GM12891 (cell line): Measurements from ENCODE around the gene DYNC2H1.

ENCODE experiments used
- DNase-seq: peaks from one replicate; pipeline ENCODE4 v3.0.0; 2011; ENCODE audit warnings: low spot score; ENCODE audit not compliant: insufficient read length
- FAIRE-seq: peaks from 2 replicates; lab custom pipeline; 2011; peaks lifted over from hg19 to GRCh38; lab: Jason Lieb, UNC
- PAX5 ChIP-seq: IDR thresholded peaks from 2 replicates; pipeline ENCODE4 v1.6.1; 2011; ENCODE audit warnings: low read length, moderate library complexity, mild to moderate bottlenecking; ENCODE audit not compliant: insufficient read depth, severe bottlenecking
- POLR2A ChIP-seq: IDR thresholded peaks from 2 replicates; pipeline ENCODE4 v1.6.1; 2011; ENCODE audit warnings: low read depth, low read length, control low read depth
- POLR2AphosphoS5 ChIP-seq: IDR thresholded peaks from 2 replicates; pipeline ENCODE4 v1.6.1; 2011; ENCODE audit warnings: low read depth, low read length, control low read depth
- POU2F2 ChIP-seq: IDR thresholded peaks from 2 replicates; pipeline ENCODE4 v1.6.1; 2011; ENCODE audit warnings: low read depth, mild to moderate bottlenecking, control low read depth, low read length, moderate library complexity
- SPI1 ChIP-seq: IDR thresholded peaks from 2 replicates; pipeline ENCODE4 v1.6.1; 2011; ENCODE audit warnings: low read depth, low read length, control low read depth
- TAF1 ChIP-seq: IDR thresholded peaks from 2 replicates; pipeline ENCODE4 v1.6.1; 2011; ENCODE audit warnings: low read depth, low read length, control low read depth

The DYNC2H1 gene

DNA sequence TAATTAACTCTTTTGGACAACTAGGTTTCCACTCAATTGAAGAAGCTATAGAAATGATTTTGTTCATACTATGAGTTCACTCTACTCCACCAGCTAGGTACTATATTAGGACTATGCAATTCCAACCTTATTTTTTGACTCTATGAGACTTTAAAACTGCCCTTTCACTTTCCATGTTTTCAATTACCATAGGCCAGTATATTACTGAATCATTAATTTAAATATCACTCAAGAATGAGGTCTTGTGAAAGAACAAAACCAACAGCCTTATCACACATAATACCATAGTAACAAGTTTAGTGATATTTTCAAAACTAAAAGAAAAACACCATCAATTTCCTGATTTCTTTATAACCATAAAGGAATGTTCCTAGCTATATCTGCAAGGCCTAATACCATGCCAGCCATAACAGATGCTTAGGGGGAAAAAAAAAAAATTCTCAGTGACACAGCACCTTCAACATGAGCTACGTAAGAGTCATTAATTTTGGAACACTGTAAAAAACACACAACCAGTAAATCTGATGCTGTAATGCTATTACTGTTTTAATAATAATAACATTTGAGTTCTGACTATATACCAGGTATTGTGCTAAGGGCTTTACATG lies 23.4 kb upstream of the DYNC2H1 start:
- FAIRE-seq = no peak
- TF ChIP-seq POU2F2 (no peak), POLR2A (no peak), PAX5 (no peak), POLR2AphosphoS5 (no peak), TAF1 (no peak), SPI1 (no peak)
- no peak for DNase-seq

DNA sequence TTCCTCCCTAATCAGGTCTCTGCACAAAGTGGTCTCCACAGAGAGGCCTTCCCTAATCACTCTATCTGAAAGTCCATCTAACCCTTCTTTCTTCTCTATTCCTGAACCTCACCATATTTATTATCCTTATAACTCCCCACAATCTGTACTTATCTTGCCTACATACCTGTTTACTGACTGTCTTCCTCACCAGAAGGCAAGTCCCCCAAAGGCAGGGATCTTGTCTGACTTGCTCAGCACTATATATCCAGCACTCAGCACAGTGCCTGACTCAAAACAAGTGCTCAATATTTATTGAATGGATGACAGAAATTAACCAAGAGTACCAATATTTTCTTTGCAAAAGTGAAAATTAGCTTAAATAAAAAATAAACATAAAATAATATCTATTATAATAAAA lies 22.8 kb upstream of the DYNC2H1 start:
- TF ChIP-seq POU2F2 (no peak), PAX5 (no peak), SPI1 (no peak), POLR2A (no peak), TAF1 (no peak), POLR2AphosphoS5 (no peak)
- FAIRE-seq (no peak), DNase-seq (no peak)

DNA sequence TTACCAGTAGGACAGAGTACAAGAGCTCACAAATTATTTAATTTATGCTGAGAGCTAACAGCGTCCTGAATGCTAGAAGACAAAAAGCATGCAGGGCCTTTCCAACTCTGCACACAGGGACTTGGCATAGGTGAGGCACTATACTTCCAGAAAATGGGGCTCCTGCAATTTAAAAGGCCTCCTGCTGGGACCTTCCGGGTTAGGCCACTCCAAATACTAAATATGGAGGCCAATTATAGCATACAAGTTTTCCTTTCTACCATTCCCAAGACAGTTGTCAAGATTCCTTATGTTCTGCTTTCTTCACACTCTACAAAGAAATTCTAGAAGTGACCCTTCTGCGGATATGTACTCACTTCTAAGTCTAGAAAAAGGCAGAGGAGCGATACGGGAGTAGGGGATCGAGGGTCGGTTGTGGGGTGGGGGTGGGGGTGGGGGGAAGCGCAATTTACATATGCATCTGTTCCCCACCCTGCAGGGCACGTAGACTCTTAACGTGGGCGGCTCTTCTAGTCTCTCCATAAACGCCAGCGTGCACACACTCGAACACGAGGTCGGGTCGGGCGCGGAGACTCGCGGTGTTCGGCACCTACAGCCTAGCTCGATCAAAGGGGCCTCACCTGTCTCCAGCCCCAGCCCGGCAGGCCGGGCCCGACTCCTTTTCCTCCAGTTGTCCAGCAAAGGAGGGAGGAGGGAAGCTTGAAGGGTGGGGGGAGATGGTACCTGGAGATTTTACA lies 18.0 kb upstream of the DYNC2H1 start:
- DNase-seq (no peak), FAIRE-seq (peak; percentile 23)

DNA sequence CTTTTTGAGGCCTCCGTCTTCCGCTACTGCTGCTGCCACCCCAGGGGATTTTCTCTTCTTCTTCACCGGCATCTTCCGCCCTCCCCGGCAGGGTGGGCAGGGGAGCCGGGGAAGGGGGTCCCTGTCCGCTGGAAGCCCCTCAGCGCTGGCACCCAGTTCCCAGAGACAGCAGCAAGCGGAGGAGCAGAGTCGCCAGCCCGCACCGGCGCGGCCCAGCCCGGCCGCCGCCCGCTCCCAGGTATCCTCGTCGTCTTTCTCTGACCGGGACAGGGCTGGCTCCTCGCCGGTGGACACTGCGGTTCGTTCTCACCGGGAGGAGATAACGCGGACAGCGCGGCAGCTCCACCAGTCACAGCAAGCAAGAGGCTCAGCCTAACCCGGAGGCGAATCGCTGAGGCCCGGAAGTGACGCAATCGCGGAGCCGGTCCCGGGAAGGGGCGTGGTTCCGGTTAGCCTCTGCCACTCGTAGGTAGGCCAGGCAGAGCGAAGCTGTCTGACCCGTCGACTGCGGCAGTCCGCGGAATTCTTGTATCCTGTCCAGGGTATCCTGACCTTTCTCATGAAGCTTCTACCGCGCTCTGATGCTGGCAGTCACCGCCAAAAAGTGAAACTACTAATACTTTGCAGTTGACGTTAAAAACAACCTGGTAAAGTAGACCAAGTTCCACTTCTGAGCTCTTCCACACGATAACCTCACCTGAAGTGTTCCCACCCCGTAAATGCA lies 17.3 kb upstream of the DYNC2H1 start, which contains the start of gene DCUN1D5:
DCUN1D5 (minus strand) TSS at position 360 of the 724 bp plus-strand sequence; CDS start at position 72, 288 bp downstream.
- peak; percentile 79 for DNase-seq
- FAIRE-seq = peak; percentile 100
- no peak; the same call in none of the 2 replicates for TF ChIP-seq TAF1
- TF ChIP-seq POLR2A = peak; percentile 94
- peak; percentile 95 for TF ChIP-seq POLR2AphosphoS5

More for the DNA sequence above, 18.0 kb upstream of the DYNC2H1 start:
- TF ChIP-seq PAX5 = no peak
- TF ChIP-seq POU2F2 = peak; percentile 60; the same call in 1 of the 2 replicates

DNA sequence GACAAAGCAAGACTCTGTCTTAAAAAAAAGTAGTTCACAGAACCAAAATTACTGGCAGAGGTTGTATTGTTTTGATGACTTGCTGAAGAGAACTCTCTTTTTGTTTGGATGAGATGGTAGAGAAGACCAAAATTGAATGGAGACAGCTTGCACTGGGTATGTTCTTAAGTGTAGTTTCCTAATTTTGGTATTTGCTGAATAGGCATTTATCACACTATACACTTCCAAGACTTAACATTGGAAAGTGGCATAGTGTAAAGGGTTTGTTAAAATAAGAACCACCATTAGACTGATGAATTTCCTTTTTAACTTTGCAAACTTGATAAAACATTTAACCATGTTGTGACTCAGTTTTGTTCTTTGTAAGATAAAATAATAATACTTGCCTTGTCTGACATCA lies 11.9 kb upstream of the DYNC2H1 start:
- TF ChIP-seq POU2F2 = no peak
- TF ChIP-seq PAX5 = no peak
- DNase-seq (no peak), FAIRE-seq (no peak)

DNA sequence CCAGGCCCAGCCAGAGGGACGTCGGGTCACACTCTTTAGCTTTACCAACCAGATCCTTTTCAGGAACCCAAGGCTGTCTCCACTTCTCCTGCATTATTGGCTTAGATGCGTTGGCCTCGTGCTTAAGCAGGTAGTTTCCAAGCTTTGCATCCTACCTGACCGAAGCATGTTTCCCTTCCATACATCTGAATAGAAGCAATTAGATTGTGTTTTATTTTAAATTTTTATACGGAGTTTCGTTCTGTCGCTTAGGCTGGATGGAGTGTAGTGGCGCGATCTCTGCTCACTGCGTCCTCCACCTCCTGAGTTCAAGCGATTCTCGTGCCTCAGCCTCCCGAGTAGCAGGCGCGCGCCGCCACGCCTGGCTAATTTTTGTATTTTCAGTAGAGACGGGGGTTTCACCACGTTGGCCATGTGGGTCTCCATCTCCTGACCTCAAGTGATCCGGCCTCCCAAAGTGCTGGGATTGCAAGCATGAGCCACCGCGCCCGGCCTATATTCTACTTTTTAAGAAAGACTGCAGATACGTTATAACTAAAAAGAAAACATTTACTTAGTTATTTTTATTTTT lies 677 bp downstream of the DYNC2H1 start:
- FAIRE-seq (peak; percentile 99), DNase-seq (no peak)
- no peak for TF ChIP-seq POLR2AphosphoS5
- TF ChIP-seq TAF1 = no peak
- no peak for TF ChIP-seq POLR2A
- TF ChIP-seq POU2F2 = no peak
- no peak for TF ChIP-seq PAX5
- TF ChIP-seq SPI1 = no peak

DNA sequence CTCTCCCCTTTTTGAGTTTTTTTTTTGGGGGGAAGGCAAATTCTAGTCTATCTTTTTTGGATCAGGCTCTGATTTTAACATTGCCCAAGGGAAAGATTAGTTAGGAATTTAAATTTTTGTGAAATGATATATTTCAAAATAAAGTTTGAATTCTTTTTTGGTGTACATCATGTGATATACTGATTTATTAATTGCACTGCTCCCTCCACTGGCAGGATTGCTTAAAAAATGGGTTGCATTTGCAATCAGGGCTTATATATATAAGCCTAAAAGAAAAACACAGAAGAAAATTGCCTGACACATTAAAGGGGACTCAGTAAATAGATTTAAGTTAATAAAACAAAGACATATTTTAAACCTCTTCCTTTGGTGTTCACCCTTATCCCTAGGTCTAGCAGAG lies 1.2 kb downstream of the DYNC2H1 start:
- no peak for DNase-seq
- no peak for FAIRE-seq
- TF ChIP-seq POU2F2 (no peak), POLR2A (no peak), SPI1 (no peak), TAF1 (no peak), POLR2AphosphoS5 (no peak), PAX5 (no peak)

DNA sequence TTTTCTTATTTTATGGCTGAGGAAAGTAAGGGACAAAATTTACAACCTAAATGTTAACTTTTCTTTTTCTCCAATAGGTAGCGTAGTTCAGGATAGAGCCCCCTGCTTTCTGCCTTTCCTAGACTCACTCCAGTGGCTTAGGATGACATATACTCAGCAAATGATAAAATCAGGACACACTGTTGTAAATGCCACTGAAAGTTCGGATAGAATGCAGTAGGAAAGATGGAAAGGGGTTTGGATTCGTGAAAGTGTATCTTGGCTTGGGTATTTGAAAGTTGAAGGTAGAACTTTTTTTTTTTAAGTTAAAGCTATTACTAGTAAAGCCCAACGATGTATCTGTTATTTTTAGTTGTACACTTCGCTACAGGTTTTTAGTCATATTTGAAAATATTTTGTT lies 2.2 kb downstream of the DYNC2H1 start:
- no peak for TF ChIP-seq TAF1
- TF ChIP-seq PAX5 = no peak
- FAIRE-seq = no peak

DNA sequence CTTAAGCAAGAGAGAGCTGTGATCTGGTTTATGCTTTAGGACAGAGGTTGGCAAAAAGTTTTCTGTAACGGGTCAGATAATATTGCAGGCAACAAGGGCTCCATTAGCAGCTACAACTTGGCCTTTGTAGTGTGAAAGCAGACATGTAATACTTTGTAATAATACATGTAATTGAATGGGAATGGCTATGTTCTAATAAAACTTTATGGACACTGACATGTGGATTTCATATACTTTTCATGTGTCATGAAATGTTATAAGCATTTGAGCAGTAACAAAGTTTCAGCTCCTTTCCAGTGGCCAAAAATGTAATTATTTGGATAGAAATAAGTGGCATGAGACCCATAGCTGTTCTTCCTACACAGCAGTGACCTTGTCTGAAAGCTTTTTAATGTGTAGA lies 3.1 kb downstream of the DYNC2H1 start:
- no peak for FAIRE-seq

More for the DNA sequence above, 2.2 kb downstream of the DYNC2H1 start:
- DNase-seq = no peak

DNA sequence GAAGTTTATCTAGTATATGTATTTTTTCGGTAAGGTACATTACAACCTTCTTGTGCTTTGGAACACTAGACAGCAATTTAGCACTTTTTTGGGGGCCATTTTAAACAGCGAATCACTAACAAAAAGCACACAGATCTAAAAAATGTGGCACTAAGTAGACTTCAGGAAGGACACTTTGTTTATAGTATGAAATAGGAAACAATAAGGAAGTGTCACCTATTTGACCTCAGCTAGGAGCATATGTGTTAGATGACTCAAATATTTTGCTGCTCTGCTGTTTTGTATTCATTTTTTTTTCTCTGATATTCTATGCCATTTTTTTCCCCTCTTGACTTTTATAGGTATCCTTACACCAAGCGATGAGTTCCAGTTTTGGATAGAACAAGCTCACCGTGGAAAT lies 5.6 kb downstream of the DYNC2H1 start:
- FAIRE-seq = no peak
- DNase-seq = no peak
- no peak for TF ChIP-seq TAF1
- TF ChIP-seq POLR2AphosphoS5 = no peak
- TF ChIP-seq POLR2A = no peak
- TF ChIP-seq PAX5 = no peak
- no peak for TF ChIP-seq SPI1
- TF ChIP-seq POU2F2 = no peak

More for the DNA sequence above, 3.1 kb downstream of the DYNC2H1 start:
- no peak for TF ChIP-seq POLR2A
- no peak for TF ChIP-seq PAX5
- no peak for TF ChIP-seq TAF1
- no peak for TF ChIP-seq POU2F2
- no peak for DNase-seq
